HG03175 (cell line): ENCODE results near the gene FAM78A.

Source experiments
- ATAC-seq: cut with Tn5 transposase; IDR thresholded peaks from one replicate; pipeline ENCODE4 v1.9.1; 2021; ENCODE audit warnings: mild to moderate bottlenecking, moderate library complexity; ENCODE audit not compliant: unreplicated experiment

Gene FAM78A

DNA sequence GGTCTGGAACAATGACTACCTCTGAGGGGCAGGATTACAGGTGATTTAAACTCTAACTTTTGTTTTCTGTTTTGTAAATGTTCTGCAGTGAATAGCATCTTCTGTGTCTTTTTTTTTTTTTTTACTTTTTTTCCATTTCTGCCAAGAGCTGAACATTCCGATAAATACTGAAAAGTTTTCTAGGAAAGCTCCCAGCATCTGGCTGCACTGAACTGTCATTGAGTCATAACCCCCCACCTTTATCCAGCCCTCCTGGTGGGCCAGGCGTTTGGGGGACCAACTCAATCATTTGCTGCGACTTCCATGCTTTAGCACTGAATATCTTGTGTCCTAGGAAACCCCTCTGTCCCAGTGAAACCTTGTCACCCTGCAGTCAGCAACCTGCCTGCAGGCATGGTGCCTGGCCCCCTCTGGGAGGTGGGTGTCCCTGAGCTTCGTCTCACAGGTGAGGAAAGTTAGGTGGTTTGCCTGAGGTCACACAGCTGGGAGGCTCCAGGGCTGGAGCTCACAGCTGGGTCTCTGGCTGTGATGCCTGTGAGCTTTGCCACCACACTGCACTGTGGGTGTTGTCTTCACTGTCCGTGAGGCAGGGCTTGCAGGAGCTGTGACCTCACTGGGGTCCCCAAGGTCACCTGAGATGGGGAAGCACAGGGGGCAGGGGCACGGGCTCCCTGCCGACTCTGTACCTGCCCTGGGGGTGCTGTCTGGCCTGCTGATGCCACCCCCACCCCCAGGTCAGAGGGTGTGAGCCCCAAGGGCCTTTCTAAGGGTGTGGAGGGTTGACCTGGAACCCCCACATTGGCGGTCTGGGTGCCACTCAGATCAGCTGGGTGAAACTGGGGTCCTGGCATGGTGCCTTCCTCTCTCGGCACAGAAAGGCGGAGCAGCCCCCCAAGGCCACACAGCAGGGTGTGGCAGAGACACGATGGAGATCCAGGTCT, 27.3 kb upstream of the FAM78A start:
- ATAC-seq, result no peak

DNA sequence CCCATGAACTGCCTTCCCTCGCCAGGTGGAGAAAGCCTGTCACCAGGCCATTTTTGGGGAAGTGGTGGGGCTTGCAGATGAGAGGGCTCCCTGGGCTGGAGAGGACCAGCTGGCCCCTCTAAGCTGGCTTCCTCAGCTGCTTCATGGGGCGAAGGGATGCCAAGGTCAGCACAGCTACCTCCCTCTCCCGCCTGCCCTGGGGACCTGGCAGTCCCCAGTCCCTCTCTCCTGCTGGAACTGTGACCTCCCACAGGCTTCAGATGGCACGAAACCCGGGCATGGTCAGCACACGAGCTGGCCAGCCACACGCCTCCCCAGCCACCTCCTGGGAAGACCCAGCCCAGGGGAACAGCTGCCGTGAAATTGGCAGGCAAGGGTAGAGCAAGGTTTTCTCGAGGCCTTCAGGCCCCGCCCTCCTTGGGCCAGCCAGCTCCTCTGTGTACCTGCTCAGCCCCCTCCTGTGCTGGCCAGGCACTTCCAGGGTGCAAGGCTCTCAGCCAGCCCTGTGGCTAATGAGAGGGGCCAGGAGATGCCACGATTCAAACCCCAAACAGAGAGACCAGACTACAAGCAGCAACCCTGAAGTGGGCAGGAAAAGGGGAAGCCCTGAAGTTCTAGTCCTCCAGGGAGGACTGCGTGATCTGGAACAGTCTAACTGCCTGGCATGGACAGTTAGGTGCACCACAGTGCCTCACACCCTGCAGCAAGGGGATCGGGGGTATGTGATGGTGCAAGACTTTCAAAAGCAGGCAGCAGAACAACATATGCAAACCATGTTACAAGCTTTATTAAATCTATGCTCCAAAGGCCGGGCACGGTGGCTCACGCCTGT, 26.1 kb upstream of the FAM78A start:
- ATAC-seq, result no peak

DNA sequence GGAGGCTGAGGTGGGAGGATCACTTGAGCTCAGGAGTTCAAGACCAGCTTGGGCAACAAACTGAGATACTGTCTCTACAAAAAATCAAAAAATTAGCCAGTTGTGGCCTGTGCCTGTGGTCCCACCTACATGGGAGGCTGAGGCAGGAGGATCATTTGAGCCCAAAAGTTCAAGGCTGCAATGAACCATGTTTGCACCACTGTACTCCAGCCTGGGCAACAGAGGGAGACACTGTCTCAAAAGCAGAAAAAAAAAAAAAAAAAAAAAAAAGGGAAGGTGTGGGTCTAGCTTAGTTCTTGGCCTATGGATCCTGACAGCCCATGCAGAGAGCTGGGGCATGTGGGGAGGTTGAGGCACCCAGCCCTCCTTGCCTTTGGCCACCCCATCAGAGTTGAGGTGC, 24.1 kb upstream of the FAM78A start:
- ATAC-seq, result no peak

DNA sequence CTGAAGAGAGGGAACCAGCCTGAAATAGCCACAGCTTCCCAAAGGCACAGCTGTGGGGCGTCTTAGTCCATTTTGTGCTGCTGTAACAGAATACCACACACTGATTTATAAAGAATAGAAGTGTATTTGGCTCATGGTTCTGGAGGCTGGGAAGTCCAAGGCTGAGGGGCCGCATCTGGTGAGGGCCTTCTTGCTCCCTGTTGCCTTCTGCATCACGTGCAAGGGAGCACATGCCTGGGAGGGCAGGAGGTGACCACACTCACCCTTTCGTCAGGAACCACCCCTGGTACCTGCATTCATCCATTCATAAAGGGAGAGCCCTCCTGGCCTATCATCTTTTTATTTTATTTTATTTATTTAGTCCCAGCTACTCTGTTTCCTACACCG, 23.6 kb upstream of the FAM78A start:
- no peak for ATAC-seq

DNA sequence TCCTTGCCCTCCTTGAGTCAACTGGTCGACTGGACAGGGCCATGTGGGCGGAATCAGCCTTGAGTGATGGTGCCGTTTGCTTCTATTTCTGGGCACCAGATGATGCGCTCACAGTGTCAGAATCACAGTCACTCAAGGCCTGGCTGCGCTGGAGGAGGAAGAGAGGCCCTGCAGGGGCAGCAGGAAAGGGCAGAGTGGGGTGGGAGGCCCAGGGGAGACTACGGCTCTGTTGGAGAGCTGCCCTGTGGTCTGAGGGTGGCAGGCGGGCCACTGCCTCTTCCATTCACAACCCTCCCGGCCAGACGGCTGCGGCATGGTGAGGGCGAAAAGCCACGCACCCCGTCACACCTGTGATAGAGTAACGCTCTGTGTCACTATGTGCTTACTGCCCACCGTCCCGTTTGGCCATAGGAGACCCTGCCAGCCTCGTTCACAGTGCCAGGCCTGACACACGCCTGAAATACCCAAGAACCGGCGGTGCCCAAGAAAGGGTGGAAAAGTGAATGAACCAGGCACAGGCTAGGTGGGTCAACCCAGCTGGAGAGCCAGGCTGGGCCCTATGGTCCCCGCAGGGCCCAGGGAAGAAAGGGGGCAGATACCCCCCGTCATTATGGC, 23.1 kb upstream of the FAM78A start:
- no peak for ATAC-seq

DNA sequence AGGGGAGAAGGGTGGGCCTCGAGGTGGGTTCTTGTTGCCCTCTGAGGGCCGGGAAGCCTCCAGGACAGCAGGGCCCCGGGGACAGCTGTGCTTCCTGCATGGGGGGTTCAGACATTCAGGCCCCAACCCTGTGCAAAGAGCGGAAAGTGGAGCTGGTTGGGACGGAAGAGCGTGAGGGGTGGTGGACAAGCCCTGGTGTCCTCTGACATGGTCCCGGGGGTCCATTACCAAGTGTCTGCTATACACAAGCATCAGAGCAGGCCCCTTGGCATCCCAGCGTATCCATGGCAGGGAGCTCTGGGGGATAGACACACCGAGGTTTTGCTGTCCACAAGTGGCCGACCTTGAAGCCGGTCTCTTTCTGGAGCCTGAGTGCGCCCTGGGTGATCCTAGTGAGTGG, 22.5 kb upstream of the FAM78A start:
- ATAC-seq, result no peak

DNA sequence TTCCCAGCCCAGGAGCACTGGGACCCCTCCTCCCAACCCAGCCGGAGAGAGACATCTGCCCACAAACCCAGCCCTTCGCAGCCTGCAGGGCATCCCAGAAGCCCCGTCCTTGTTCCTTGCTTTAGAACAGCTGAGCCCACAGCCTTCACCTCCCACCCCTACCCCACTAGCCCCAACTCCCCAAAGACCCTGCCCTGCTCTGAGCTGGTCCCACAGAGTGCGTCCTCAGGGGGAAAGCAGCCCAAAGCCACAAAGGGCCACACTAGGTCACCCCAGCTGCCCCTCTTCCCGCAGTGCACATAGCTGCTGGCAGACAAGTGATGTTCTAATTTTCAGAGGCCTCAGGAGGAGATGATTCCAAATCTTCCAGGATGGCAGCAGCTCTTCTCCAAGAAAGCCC, 22.0 kb upstream of the FAM78A start:
- ATAC-seq, result no peak

DNA sequence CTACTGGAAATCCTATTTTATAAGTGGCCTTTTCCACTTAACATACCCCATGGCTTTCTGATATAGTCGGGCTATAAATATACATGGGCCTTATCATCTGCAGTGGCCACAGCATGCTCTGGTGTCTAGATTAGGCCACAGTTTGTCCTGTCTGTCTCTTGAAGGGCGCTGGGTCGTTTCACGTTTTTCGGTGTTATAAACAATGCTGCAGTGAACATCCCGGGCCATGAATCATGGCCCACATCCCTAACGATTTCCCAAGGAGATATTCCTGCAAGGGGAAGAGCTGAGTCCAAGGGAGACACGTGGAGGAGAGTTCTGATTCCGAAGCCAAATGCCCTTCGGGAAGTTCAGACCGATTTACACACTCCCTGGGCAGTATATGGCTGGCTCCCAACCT, 21.6 kb upstream of the FAM78A start:
- ATAC-seq, result no peak

DNA sequence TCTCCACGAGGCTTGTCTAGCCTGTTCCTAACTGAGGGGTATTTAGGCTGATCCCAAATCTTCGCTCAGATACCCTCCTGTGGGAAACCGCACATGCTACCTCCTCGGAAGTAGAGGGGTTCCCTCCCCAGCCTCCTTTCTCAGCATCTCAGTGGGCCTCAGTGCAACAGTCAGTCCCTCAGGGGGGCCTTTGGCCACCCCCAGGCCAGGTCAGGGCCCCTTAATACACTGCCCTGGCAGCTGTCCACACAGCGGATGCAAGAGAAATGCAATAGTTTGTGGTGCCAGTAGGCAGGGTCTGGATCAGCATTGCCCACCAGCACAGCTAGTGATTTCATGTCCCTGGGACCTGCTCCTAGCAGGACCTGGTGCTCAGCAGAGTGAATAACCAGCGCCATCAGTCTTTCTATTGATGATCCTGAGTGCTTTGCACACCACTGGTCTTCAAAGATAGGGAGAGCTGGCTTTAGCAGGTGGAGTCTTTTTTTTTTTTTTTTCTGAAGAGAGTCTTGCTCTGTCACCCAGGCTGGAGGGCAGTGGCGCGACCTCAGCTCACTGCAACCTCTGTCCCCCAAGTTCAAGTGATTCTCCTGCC, 20.7 kb upstream of the FAM78A start:
- ATAC-seq, result no peak

DNA sequence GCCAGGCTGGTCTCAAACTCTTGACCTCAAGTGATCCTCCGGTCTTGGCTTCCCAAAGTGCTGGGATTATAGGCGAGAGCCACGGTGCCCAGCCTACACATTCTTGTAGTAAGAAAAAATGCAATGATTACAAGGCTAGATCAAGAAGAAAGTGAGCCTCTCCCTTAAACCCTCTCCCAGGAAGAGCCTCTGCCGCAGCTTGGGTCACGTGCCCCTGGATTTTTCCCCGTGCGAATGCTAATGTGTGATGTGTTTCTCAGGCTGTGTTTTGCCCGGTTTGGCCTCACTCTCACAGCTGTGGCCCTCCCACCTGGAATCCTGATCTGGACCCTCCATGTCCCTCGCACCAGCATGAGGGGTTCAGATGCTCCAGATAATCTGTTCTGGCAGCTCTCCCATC, 20.1 kb upstream of the FAM78A start:
- no peak for ATAC-seq

DNA sequence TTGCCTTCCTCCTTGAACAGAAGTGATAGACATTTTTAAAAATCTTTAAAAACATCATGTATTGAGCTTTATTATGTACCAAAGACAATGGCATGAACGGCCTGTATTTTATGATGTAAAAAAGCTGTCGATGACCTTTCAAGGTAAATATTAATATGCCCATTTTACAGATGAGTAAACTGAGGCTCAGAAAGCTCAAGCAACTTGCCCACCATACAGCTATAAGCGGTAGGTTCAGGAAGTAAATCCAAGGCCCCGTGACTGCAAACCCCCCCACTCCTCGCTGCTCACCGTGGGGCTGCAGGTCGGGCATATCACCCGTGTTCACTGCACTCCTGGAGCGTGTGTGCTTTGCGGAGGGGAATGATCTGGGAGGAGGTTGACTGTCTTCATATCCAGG, 16.6 kb upstream of the FAM78A start:
- ATAC-seq, result no peak

DNA sequence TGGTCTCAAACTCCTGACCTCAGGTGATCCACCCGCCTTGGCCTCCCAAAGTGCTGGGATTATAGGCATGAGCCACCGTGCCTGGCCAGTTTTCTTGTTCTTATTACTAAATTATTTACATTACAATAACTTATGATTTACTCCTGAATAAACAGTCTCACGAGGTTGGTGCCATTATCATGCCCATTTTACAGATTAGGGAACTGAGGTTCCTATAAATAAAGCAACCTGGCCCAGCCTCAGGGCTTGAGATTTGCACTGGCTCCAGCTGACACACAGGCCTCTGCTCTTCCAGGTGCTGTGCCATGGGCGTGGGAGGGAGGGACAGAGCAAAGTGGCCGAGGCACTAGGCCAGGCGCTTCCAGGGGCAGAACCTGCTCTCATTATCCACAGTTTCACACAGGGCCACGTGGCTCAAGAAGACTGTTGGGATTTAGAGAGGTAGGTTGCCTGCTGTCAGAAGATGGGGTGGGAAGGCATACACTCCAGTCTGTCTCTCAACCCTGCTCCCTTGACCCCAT, 15.5 kb upstream of the FAM78A start:
- no peak for ATAC-seq

DNA sequence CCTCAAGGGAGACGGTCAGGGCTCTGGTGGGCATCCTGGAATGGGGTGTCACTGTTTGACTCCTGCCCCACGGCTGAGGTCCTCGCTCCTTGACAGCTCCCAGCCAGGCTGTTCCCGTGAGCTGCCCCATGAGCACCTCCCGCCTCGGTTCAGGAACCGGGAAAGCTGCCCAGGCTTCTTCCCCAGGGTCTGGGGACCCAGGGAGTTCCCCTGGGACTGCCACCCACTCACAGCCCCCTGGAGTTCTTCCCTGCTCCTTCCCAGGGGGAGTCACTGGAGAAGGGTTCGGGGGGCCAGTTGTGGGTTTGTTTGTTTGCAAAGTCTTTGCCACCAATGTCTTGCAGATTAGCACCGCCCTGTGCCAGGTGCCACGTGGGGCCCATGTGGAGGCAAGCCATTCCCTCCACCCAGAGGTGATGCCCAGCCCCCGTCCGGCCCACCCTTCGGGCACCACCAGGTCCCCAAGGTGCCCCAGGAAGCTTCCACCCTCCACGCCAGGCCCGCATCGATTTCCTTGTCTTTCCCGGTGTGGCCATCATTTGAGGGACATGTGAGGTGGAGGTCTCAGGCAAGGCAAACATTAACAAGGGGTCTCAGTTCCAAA, 14.6 kb upstream of the FAM78A start:
- ATAC-seq, result no peak

DNA sequence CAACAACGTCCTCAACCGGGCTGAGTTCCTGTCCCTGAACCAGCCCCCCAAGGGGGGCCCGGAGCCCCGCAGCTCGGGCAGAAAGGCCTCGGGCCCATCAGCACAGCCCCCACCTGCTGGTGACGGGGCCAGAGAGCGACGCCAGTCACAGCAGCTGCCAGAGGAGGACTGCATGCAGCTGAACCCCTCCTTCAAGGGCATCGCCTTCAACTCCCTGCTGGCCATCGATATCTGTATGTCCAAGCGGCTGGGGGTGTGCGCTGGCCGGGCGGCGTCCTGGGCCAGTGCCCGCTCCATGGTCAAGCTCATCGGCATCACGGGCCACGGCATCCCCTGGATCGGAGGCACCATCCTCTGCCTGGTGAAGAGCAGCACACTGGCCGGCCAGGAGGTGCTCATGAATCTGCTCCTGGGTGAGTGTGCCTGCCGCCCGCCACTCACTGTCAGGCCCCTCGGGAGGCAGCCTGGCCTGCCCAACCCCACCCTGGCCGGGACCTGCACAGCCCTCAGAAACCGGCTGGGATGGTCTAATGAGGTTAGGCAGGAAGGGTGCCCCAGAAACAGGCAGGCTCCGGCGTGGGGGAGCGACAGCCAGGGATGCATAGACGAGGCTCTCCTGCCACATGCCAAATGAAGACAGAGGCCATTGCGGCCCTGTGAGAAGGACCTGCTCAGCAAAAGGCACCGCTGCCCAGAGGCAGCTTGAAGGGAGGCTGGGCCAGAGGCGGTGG, 13.9 kb upstream of the FAM78A start:
- ATAC-seq, result no peak

DNA sequence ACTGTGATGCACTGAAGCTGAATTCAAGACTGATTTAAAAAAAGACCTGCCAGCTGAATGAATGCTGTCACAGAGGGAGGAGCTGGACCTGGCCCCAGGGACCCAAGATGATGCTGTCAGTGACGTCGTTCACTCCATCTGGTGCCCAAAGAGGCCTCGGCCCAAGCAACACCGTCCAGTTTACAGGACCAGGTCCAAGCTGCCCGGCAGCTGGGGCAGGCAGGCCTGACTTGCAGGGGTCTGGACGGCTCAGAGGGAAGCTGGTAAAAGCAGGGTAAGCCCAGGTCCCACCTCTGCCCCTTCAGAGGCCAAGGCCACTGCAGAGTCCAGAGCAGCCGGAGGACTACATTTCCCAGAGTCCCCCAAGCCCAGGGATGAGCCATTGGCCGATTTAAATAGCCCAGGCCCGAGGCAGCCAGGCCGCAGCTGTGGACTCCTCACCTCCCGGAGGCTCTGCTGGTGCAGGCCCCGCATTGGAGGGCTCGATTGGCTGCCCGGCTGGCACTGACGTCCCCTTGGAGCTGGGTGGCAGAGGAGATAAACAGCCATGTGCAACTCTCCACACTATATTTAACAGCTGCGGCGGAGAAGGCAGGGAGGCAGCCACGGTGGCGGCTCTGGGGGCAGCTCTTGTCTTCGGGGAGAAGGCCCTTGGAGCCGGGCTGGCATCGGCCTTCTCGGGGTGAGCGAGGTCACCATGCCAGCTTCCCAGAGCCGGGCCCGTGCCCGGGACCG, 13.2 kb upstream of the FAM78A start, which contains the start of gene PLPP7:
PLPP7 (plus strand) TSS at position 423 of the 735 bp plus-strand sequence; CDS start at position 698, 275 bp downstream.
- ATAC-seq, result no peak

DNA sequence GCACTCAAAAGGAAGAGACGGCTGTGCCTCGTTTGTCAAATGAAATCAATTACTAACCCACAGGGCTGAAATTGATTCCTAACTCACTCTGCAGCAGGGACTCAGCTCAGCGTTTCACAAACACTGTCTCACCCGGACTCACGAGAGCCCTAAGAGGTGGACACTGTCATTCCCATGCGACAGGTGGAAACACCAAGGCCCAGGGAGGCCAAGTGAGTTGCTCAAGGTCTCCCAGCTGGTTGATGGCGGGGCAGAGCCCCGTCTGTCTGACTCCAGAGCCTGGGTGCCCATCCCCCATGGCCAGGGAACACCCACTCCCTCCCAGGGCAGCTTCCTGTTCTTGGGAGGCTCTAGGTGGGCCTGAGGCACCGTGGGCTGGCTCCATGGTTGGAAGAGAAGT, 11.9 kb upstream of the FAM78A start:
- ATAC-seq, result no peak

DNA sequence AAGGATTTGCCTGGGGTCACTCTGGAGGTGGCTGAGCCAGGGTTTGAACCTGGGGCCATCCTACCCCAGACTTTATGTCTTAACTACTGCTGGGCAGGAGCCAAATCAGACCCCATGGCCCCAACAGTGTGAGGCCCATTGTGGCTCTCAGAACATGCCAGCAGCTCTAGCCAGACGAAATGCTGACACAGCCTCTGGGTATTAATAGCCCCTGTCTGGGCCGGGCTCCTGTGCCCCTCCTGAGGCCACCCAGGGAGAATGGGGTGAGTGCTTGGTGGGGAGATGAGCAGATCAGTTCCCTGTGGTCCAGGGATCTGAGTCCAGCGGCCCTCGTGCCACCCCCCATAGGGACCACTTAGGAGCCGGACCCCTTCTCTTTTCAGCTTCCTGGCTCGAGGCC, 11.0 kb upstream of the FAM78A start:
- ATAC-seq, result no peak

DNA sequence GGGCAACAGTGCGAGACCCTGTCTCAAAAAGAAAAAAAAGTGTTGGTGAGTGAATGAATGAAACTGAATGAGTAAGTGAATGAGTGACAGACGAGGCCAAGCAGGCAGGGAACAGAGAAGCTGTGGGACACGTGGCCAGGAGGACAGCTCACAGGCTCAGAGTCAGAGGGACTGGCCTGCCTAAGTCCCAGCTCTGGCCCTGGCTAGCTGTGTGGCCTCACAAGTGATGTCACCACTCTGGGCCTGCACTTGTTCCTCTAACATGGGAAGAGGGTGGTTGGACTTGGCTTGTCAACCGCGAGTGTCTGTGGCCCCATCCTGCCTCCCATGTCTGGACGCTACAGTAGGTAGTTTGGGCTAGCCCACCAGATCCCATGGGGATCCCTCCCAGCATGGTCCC, 8.5 kb upstream of the FAM78A start:
- no peak for ATAC-seq
